ENCODE results near the gene CNTN5. TPM values are rescaled to one million over a fixed set of nuclear protein-coding genes. Genes with fewer than 3 reads are reported as not detected.

The CNTN5 gene
- total RNA-seq, 1 donor from 2014 or later, result not detected

- Histone ChIP-seq H3K4me1 (no peaks in the 10 kb centered on the region), H3K9me3 (no peaks in the 10 kb centered on the region), H3K36me3 (no peaks in the 10 kb centered on the region), H3K27me3 (no peaks in the 10 kb centered on the region), H3K27ac (no peak overlapping the region), H3K4me3 (no peak overlapping the region)
- ATAC-seq (no peak), DNase-seq (peak; percentile 32)
- intact Hi-C loops (cut with DNase I), result no loop called here
- TF ChIP-seq, protein P1, sequence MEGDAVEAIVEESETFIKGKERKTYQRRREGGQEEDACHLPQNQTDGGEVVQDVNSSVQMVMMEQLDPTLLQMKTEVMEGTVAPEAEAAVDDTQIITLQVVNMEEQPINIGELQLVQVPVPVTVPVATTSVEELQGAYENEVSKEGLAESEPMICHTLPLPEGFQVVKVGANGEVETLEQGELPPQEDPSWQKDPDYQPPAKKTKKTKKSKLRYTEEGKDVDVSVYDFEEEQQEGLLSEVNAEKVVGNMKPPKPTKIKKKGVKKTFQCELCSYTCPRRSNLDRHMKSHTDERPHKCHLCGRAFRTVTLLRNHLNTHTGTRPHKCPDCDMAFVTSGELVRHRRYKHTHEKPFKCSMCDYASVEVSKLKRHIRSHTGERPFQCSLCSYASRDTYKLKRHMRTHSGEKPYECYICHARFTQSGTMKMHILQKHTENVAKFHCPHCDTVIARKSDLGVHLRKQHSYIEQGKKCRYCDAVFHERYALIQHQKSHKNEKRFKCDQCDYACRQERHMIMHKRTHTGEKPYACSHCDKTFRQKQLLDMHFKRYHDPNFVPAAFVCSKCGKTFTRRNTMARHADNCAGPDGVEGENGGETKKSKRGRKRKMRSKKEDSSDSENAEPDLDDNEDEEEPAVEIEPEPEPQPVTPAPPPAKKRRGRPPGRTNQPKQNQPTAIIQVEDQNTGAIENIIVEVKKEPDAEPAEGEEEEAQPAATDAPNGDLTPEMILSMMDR (IDR thresholded peaks at IDR 0.05), result no peak
These were observed 1384.2 kb downstream of the CNTN5 start for GRCh38 chr11:100404907-100405306.
